GM23248 (cell line): ENCODE results near the gene UST. TPM values are rescaled to one million over a fixed set of nuclear protein-coding genes. Genes with fewer than 3 reads are reported as not detected.
"Not testable (repeated sequence)": the region's sequence is repeated elsewhere in the genome, so short reads cannot be mapped to it uniquely, and the experiment has no call there.

Experiments used
- DNase-seq: peaks from one replicate; pipeline ENCODE4 v3.0.0-alpha.2; 2015
- H2AFZ ChIP-seq: fragments of 200-600 bp; sonication (generic); 2 replicates; pipeline ENCODE4 v1.6.1; 2016; ENCODE audit warnings: antibody characterized with exemption
- H3F3A ChIP-seq: fragments of 200-600 bp; sonication (generic); 2 replicates; pipeline ENCODE4 v1.6.1; 2016; ENCODE audit warnings: mild to moderate bottlenecking, antibody characterized with exemption, mixed run types; ENCODE audit not compliant: insufficient read depth
- H3K27ac ChIP-seq: fragments of 200-600 bp; sonication (generic); 2 replicates; pipeline ENCODE4 v1.5.1; 2016; ENCODE audit warnings: mild to moderate bottlenecking
- H3K27me3 ChIP-seq: fragments of 200-600 bp; sonication (generic); replicated peaks from 2 replicates; pipeline ENCODE4 v1.6.1; 2016; ENCODE audit warnings: mild to moderate bottlenecking; ENCODE audit not compliant: insufficient read depth
- H3K36me3 ChIP-seq: fragments of 200-600 bp; sonication (generic); 2 replicates; pipeline ENCODE4 v1.6.1; 2016; ENCODE audit warnings: low read depth, mild to moderate bottlenecking
- H3K4me1 ChIP-seq: fragments of 200-600 bp; sonication (generic); 2 replicates; pipeline ENCODE4 v1.6.1; 2016; ENCODE audit warnings: mild to moderate bottlenecking; ENCODE audit not compliant: insufficient read depth
- H3K4me2 ChIP-seq: fragments of 200-600 bp; sonication (generic); one replicate; pipeline ENCODE4 v1.6.1; 2016; ENCODE audit warnings: mild to moderate bottlenecking; ENCODE audit not compliant: unreplicated experiment
- H3K4me3 ChIP-seq: fragments of 200-600 bp; sonication (generic); 2 replicates; pipeline ENCODE4 v1.5.1; 2016; ENCODE audit warnings: mild to moderate bottlenecking
- H3K79me2 ChIP-seq: fragments of 200-600 bp; sonication (generic); 2 replicates; pipeline ENCODE4 v1.6.1; 2016; ENCODE audit warnings: mild to moderate bottlenecking; ENCODE audit not compliant: insufficient read depth
- H3K9ac ChIP-seq: fragments of 200-600 bp; sonication (generic); 2 replicates; pipeline ENCODE4 v1.6.1; 2016; ENCODE audit warnings: mild to moderate bottlenecking
- H3K9me2 ChIP-seq: fragments of 200-600 bp; sonication (generic); 2 replicates; pipeline ENCODE4 v1.6.1; 2016; ENCODE audit warnings: mixed run types, mild to moderate bottlenecking, moderate library complexity; ENCODE audit not compliant: insufficient read depth
- H3K9me3 ChIP-seq: fragments of 200-600 bp; sonication (generic); one replicate; pipeline ENCODE4 v1.6.1; 2017; ENCODE audit warnings: low read depth
- H4K20me1 ChIP-seq: fragments of 200-600 bp; sonication (generic); 2 replicates; pipeline ENCODE4 v1.6.0; 2016; ENCODE audit not compliant: insufficient read depth
- EZH2 ChIP-seq: fragments of 200-600 bp; sonication (generic); IDR thresholded peaks from 2 replicates; pipeline ENCODE4 v1.6.1; 2018; ENCODE audit warnings: antibody characterized with exemption, mild to moderate bottlenecking; ENCODE audit not compliant: insufficient read depth, poor library complexity, severe bottlenecking
- EZH2phosphoT487 ChIP-seq: fragments of 200-600 bp; sonication (generic); IDR thresholded peaks from 2 replicates; pipeline ENCODE4 v1.6.1; 2018; ENCODE audit warnings: antibody characterized with exemption, moderate library complexity, mild to moderate bottlenecking, low read depth; ENCODE audit not compliant: insufficient read depth
- WGBS, 2 experiments: methylation state at CpG; one replicate each; pipeline ENCODE4 v1.1.6; 2015 to 2017; ENCODE audit warnings: low lambda C conversion rate in 2 of 2, low coverage in 1 of 2; ENCODE audit errors: missing lambda C conversion rate in 2 of 2; 5-methylcytosine and 5-hydroxymethylcytosine counted together
- in situ Hi-C: fragments of 300-500 bp; cut with MboI; formaldehyde crosslinking; loops from 2 replicates; pipeline ENCODE4 v1.15.0; 2020
- polyA plus RNA-seq: library from polyadenylated mRNA; unstranded; fragments of >200 nt; fragmentation: Nextera tagmentation; extraction: Ambion mirVana; gene quantifications from 2 replicates; pipeline ENCODE4 v1.2.1, GENCODE V29; 2016
- total RNA-seq: library from RNA; depleted of rRNA; stranded (reverse); fragments of >200 nt; shearing (Covaris generic); gene quantifications from 2 replicates; pipeline ENCODE4 v1.2.3, GENCODE V29; 2014

UST gene
- total and polyA plus RNA-seq, 2 experiments from 2014 or later: 10.1 to 23.3 TPM

DNA sequence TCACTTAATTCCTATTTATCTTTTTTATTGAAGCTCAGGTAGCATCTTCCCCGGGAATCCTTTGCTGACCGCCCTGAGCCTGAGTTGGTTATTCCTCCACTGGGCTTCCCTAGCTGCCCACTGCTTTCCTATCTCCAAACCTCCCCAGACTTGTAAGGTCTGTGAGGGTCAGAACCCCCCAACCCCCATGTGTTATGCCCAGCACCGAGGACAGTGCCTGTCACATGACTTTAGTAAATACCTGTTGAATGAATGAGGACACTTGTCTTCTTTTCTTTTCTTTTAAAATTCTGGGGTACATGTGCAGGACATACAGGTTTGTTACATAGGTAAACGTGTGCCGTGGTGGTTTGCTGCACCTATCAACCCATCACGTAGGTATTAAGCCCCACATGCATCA, 105.9 kb downstream of the UST start:
- no peak overlapping the region for H3K9ac ChIP-seq
- H3K79me2 ChIP-seq: peaks cover 87% of the 10 kb centered on the region
- TF ChIP-seq EZH2phosphoT487: no peak
- TF ChIP-seq EZH2: no peak
- H3K4me3 ChIP-seq: no peak overlapping the region
- no peak overlapping the region for H3K4me2 ChIP-seq
- no peak overlapping the region for H2AFZ ChIP-seq
- no peaks in the 10 kb centered on the region for H3K36me3 ChIP-seq
- H4K20me1 ChIP-seq: peaks cover 11% of the 10 kb centered on the region; the same call in 1 of the 2 replicates
- H3K9me2 ChIP-seq: no peaks in the 10 kb centered on the region
- H3K27me3 ChIP-seq: no peaks in the 10 kb centered on the region
- H3K9me3 ChIP-seq: no peaks in the 10 kb centered on the region
- H3K4me1 ChIP-seq: peaks cover 14% of the 10 kb centered on the region
- WGBS, 2 experiments: 90 to 91% methylated on average over 6 of the region's 6 CpGs
- H3K27ac ChIP-seq: no peak overlapping the region
- no peak for DNase-seq
- in situ Hi-C loops: no loop called here
- H3F3A ChIP-seq: peaks cover 7% of the 10 kb centered on the region

DNA sequence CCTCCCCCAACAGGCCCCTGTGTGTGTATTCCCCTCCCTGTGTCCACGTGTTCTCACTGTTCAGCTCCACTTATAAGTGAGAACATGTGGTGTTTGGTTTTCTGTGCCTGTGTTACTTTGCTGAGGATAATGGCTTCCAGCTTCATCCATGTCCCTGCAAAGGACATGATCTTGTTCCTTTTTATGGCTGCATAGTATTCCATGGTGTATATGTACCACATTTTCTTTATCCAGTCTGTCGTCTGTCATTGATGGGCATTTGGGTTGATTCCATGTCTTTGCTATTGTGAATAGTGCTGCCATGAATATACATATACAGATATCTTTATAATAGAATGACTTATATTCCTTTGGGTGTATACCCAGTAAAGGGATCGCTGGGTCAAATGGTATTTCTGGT, 106.3 kb downstream of the UST start:
- H3K27ac ChIP-seq, H3K9ac ChIP-seq, H3K4me3 ChIP-seq, H3K9me3 ChIP-seq, H3K4me2 ChIP-seq, H3K27me3 ChIP-seq, H3K36me3 ChIP-seq, H2AFZ ChIP-seq, DNase-seq, H3K9me2 ChIP-seq, in situ Hi-C loops: not testable (repeated sequence)
- H4K20me1 ChIP-seq: peaks cover 14% of the 10 kb centered on the region; the same call in 1 of the 2 replicates
- WGBS, 2 experiments: 86 to 88% methylated on average over 3 of the region's 3 CpGs
- peaks cover 18% of the 10 kb centered on the region for H3K4me1 ChIP-seq
- peaks cover 82% of the 10 kb centered on the region for H3K79me2 ChIP-seq
- H3F3A ChIP-seq: peaks cover 11% of the 10 kb centered on the region

DNA sequence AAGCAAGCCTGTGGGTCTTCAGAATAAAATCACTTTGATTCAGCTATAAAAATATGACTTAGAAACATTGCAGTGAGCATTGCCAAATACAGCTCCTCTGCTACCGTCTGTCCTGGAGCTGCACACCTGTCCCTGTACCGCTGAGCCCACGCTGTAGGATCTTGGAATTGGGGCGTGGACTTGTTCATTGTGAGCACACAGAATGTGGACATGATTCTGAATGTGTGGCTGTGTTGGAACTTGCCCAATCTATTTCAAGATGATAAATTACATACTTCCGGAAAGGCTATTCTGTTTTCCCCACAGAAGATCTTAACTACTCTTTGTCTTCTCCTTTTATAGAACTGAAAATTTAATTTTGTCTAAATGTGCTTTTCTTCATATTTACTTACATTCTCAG, 107.3 kb downstream of the UST start:
- in situ Hi-C loops: no loop called here
- Histone ChIP-seq H3F3A (peaks cover 14% of the 10 kb centered on the region), H2AFZ (no peak overlapping the region), H3K27me3 (no peaks in the 10 kb centered on the region), H3K4me3 (no peak overlapping the region), H3K9me3 (no peaks in the 10 kb centered on the region), H3K4me2 (no peak overlapping the region), H3K4me1 (peaks cover 21% of the 10 kb centered on the region), H3K79me2 (peaks cover 72% of the 10 kb centered on the region), H3K36me3 (no peaks in the 10 kb centered on the region), H3K9me2 (no peaks in the 10 kb centered on the region), H3K9ac (no peak overlapping the region), H4K20me1 (peaks cover 16% of the 10 kb centered on the region; the same call in 1 of the 2 replicates), H3K27ac (no peak overlapping the region)
- 67 to 70% methylated on average over 5 of the region's 5 CpGs for WGBS, 2 experiments
- DNase-seq: no peak
- TF ChIP-seq EZH2phosphoT487 (no peak), EZH2 (no peak)

DNA sequence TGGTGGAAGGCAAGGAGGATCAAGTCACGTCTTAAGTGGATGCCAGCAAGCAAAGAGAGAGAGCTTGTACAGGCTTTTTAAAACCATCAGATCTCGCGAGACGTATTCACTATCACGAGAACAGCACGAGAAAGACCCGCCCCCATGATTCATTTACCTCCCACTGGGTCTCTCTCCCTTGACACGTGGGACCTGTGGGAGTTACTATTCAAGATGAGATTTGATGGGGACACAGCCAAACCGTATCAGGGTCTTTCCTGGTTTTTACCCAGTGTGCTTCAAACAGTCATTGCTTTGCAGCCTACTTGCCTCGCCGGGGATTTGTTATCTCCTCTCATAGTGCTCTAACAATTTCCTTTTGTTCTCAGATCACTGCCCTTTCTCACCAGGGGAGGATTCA, 108.2 kb downstream of the UST start:
- DNase-seq: no peak
- Histone ChIP-seq H4K20me1 (peaks cover 16% of the 10 kb centered on the region; the same call in 1 of the 2 replicates), H3K4me3 (no peak overlapping the region), H3F3A (peaks cover 14% of the 10 kb centered on the region), H3K27ac (no peak overlapping the region), H3K4me2 (no peak overlapping the region), H3K9ac (no peak overlapping the region), H3K9me2 (no peaks in the 10 kb centered on the region), H3K79me2 (peaks cover 64% of the 10 kb centered on the region), H3K27me3 (no peaks in the 10 kb centered on the region), H2AFZ (no peak overlapping the region), H3K36me3 (no peaks in the 10 kb centered on the region), H3K4me1 (peaks cover 21% of the 10 kb centered on the region), H3K9me3 (no peaks in the 10 kb centered on the region)
- in situ Hi-C loops: no loop called here
- no peak for TF ChIP-seq EZH2
- TF ChIP-seq EZH2phosphoT487: no peak
- 97% methylated on average over 11 of the region's 11 CpGs for WGBS, 2 experiments

DNA sequence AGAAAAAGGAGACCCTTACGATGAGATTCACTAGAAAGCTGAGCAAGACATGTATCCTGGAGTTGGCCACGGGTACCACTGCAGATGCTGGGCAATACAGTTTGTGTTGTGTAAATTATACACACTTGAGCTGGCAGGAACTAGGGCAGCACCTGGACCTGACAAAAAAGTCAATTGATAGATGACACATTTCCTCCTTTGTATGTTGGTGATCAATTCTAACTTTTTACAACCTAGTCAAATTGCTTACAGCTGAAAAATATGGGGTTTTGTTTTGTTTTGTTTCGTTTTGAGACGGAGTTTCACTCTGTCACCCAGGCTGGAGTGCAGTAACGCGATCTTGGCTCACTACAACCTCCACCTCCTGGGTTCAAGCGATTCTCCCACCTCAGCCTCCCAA, 108.9 kb downstream of the UST start:
- WGBS, 2 experiments: 90 to 92% methylated on average over 7 of the region's 7 CpGs
- H3K4me1 ChIP-seq: peaks cover 21% of the 10 kb centered on the region

More for the DNA sequence above, 108.9 kb downstream of the UST start:
- H2AFZ ChIP-seq: no peak overlapping the region
- no peaks in the 10 kb centered on the region for H3K36me3 ChIP-seq
- H3K9ac ChIP-seq: no peak overlapping the region
- no peak overlapping the region for H3K4me2 ChIP-seq
- H4K20me1 ChIP-seq: peaks cover 16% of the 10 kb centered on the region; the same call in 1 of the 2 replicates
- no peaks in the 10 kb centered on the region for H3K9me3 ChIP-seq
- in situ Hi-C loops: no loop called here
- peaks cover 14% of the 10 kb centered on the region for H3F3A ChIP-seq
- H3K27ac ChIP-seq: no peak overlapping the region
- H3K9me2 ChIP-seq: no peaks in the 10 kb centered on the region
- peaks cover 56% of the 10 kb centered on the region for H3K79me2 ChIP-seq
- no peaks in the 10 kb centered on the region for H3K27me3 ChIP-seq
- no peak for DNase-seq
- TF ChIP-seq EZH2phosphoT487 (no peak), EZH2 (no peak)
- no peak overlapping the region for H3K4me3 ChIP-seq
